Kidney (tissue), 14 donors: ENCODE measurements around the gene DNM3. TPM values are rescaled to one million over a fixed set of nuclear protein-coding genes. Genes with fewer than 3 reads are reported as not detected.

ENCODE experiments used
- DNase-seq, 5 donors: peaks; one replicate each; pipeline ENCODE4 v3.0.0-alpha.2; 2013 to 2020
- FAIRE-seq: peaks from 2 replicates; lab custom pipeline; 2012; peaks lifted over from hg19 to GRCh38; lab: Jason Lieb, UNC
- H3K27ac ChIP-seq, 2 donors: one replicate each; pipeline ENCODE4 v1.7.0; 2013; ENCODE audit warnings: low read depth in 2 of 2, low read length in 2 of 2, inconsistent platforms in 1 of 2
- H3K27me3 ChIP-seq: one replicate; pipeline ENCODE4 v1.7.1; 2013; ENCODE audit warnings: low read length, inconsistent platforms; ENCODE audit not compliant: control insufficient read depth, insufficient read depth
- H3K36me3 ChIP-seq, 3 donors: one replicate each; pipeline versions ENCODE4 v1.7.0 to v1.7.1; 2013; ENCODE audit warnings: low read length in 3 of 3, control low read depth in 1 of 3, inconsistent platforms in 1 of 3; ENCODE audit not compliant: insufficient read depth in 3 of 3, control insufficient read depth in 2 of 3
- H3K4me1 ChIP-seq, 3 donors: one replicate each; pipeline versions ENCODE4 v1.7.0 to v1.7.1; 2013; ENCODE audit warnings: low read length in 3 of 3, inconsistent platforms in 1 of 3, low read depth in 1 of 3; ENCODE audit not compliant: control insufficient read depth in 2 of 3, insufficient read depth in 2 of 3
- H3K4me3 ChIP-seq, 3 donors: one replicate each; pipeline versions ENCODE4 v1.7.0 to v1.8.1; 2013; ENCODE audit warnings: low read length in 3 of 3, control low read depth in 1 of 3, inconsistent platforms in 1 of 3
- H3K9ac ChIP-seq, 3 donors: one replicate each; pipeline versions ENCODE4 v1.7.0 to v1.7.1; 2013; ENCODE audit warnings: low read length in 3 of 3, control low read depth in 1 of 3, inconsistent platforms in 1 of 3
- H3K9me3 ChIP-seq, 3 donors: one replicate each; pipeline versions ENCODE4 v1.7.0 to v1.7.1; 2013; ENCODE audit warnings: low read length in 3 of 3, control low read depth in 1 of 3, inconsistent platforms in 1 of 3; ENCODE audit not compliant: control insufficient read depth in 2 of 3, insufficient read depth in 1 of 3
- intact Hi-C: fragments of 100-400 bp; cut with DNase I; formaldehyde crosslinking; loops from one replicate; pipeline ENCODE4 v1.11.1; 2022
- polyA plus RNA-seq: library from polyadenylated mRNA; stranded (reverse); fragments of 350-450 nt; fragmentation: Illumina TruSeq; extraction: RNeasy Lipid Tissue Mini Kit (QIAGEN cat#74804); gene quantifications from one replicate; pipeline ENCODE4 v1.2.3, GENCODE V29; 2014; ENCODE audit warnings: low read depth, low replicate concordance; ENCODE audit not compliant: insufficient read depth
- total RNA-seq: library from RNA; stranded (reverse); fragmentation: NEBNext Ultra II Directional; extraction: Animal tissue kit (Norgen Biotek cat#: 25700); gene quantifications from one replicate; pipeline ENCODE4 v1.2.1, GENCODE V29; 2021
- TF ChIP-seq, protein P1 (sequence below): IDR thresholded peaks from 3 replicates; pipeline ENCODE4 v1.5.1; 2012; ENCODE audit warnings: mild to moderate bottlenecking, moderate library complexity, borderline replicate concordance; ENCODE audit not compliant: insufficient read depth; ENCODE audit errors: extremely low read depth
- donor health status: control.
- donor health status: control.
- donor health status: control.
- donor health status: control.
- donor health status: control.
- donor health status: DM: yes; HTN: yes; CAD: no.
- donor health status: Normal renal cell carcinoma (clear cell type).

DNM3 gene
- total and polyA plus RNA-seq, 2 donors from 2014 or later: 5.9 to 19.1 TPM

DNA sequence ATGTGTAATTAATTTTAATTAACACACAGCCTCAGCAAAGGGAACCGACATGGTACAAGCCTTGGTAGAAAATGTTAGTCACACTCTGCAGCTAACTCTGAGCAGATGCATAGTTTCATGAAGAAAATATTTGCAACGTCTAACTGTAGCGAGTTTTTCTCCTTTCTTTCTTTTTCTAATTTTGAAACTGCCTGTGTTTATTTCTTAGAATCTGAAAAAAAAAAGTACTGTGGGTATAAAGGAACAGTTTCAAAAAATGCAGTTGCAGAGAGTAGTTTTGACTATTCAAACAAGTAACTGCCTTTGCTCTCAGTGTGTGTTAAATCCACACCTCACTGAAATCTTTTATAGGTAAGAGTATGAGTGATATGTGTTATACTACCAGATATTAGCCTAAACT is 429.3 kb downstream of the DNM3 start:
- H3K27ac ChIP-seq: no peak overlapping the region
- intact Hi-C loops: no loop called here

DNA sequence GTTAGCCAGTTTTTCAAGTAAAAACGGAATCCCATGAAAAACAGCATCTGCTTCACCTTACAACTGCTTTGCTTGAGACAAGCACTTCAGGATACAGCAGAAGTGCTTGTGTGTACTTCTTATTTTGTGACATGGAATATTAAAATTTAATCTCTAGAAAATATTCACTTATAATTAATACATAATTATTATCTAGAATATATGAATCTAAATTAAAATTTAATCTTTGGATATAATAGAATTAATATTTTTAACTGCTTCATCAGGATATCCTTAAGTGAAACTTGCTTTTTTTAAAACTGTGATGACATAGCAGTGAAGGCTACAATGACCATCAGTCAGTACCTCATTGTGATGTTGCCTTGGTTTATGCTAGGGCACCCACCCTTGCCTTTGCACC is 430.8 kb downstream of the DNM3 start:
- Histone ChIP-seq H3K36me3 (no peaks in the 10 kb centered on the region), H3K9me3 (no peaks in the 10 kb centered on the region), H3K9ac (no peak overlapping the region), H3K27ac (no peak overlapping the region), H3K4me1 (no peaks in the 10 kb centered on the region), H3K4me3 (no peak overlapping the region), H3K27me3 (no peaks in the 10 kb centered on the region)
- TF ChIP-seq, protein P1, sequence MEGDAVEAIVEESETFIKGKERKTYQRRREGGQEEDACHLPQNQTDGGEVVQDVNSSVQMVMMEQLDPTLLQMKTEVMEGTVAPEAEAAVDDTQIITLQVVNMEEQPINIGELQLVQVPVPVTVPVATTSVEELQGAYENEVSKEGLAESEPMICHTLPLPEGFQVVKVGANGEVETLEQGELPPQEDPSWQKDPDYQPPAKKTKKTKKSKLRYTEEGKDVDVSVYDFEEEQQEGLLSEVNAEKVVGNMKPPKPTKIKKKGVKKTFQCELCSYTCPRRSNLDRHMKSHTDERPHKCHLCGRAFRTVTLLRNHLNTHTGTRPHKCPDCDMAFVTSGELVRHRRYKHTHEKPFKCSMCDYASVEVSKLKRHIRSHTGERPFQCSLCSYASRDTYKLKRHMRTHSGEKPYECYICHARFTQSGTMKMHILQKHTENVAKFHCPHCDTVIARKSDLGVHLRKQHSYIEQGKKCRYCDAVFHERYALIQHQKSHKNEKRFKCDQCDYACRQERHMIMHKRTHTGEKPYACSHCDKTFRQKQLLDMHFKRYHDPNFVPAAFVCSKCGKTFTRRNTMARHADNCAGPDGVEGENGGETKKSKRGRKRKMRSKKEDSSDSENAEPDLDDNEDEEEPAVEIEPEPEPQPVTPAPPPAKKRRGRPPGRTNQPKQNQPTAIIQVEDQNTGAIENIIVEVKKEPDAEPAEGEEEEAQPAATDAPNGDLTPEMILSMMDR: no peak
- DNase-seq (no peak), FAIRE-seq (peak; percentile 41)
- intact Hi-C loops: no loop called here

More for the DNA sequence above, 429.3 kb downstream of the DNM3 start:
- Histone ChIP-seq H3K9ac (no peak overlapping the region), H3K4me3 (no peak overlapping the region), H3K9me3 (no peaks in the 10 kb centered on the region), H3K27me3 (no peaks in the 10 kb centered on the region), H3K36me3 (no peaks in the 10 kb centered on the region), H3K4me1 (no peaks in the 10 kb centered on the region)
- DNase-seq (peak in 1 of 5 donors; percentile 42), FAIRE-seq (no peak)
- TF ChIP-seq, protein P1: no peak

DNA sequence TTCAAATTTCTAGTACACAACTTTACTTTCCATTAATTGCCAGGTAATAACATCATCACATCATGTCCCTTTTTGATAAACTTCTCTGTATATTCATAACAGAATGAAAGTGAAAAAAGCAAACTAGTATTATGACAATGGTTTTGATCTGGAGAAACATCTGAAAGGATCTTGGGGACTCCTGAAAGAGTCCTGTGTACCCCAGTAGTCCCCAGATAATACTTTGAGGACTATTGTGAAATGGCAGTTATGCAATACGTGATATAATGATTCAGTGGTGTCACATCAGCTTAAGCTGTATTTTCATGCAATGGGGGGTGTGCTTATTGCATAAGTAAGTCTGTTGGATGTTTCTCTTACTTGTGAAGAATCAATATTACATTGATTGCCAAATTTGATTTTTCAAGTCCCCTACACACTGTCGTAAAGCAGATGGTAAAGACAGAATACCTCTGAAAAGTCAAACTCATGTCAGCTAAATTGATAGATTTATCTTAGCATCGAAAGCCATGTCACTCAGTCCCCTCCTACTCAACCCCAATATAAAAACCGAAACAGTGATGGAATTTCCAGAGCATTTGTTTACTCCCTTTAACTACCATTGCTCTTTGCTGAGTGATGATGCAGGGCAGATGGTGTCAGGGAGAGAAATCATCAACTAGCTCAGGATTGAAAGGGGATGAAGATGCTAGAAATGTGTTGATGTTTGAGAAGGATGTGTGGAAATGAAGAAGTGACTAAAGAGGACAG is 432.5 kb downstream of the DNM3 start:
- FAIRE-seq (no peak), DNase-seq (no peak)
- no peaks in the 10 kb centered on the region for H3K27me3 ChIP-seq
- no peaks in the 10 kb centered on the region for H3K9me3 ChIP-seq
- no peaks in the 10 kb centered on the region for H3K36me3 ChIP-seq
- no peak overlapping the region for H3K9ac ChIP-seq
- H3K27ac ChIP-seq: no peak overlapping the region
- no peaks in the 10 kb centered on the region for H3K4me1 ChIP-seq
- TF ChIP-seq, protein P1: no peak
- no peak overlapping the region for H3K4me3 ChIP-seq
- intact Hi-C loops: no loop called here
